HEK293T (cell line): ENCODE measurements around the gene SH3RF3.

Experiments
- NFRKB ChIP-seq: fragments of 450-650 bp; IDR thresholded peaks from 2 replicates; pipeline ENCODE4 v1.6.1; 2016; ENCODE audit warnings: mild to moderate bottlenecking, moderate library complexity
- SP1 ChIP-seq: fragments of 450-650 bp; IDR thresholded peaks from 2 replicates; pipeline ENCODE4 v1.6.1; 2017

GRCh38 chr2:109200616-109201464, 71.8 kb downstream of the SH3RF3 start:
- TF ChIP-seq SP1 (no peak), NFRKB (no peak)
